HCT116 (cell line): ENCODE results near the gene FA2H. TPM values are rescaled to one million over a fixed set of nuclear protein-coding genes. Genes with fewer than 3 reads are reported as not detected.

Source experiments
- ATAC-seq: fragments of 200-7000 bp; cut with Tn5 transposase; 2 replicates; pipeline ENCODE4 v1.9.1; 2020; ENCODE audit warnings: mild to moderate bottlenecking, moderate library complexity
- BruUV-seq: library from RNA; stranded (reverse); fragments of 400-500 nt; replicated peaks from 2 replicates; lab custom pipeline; 2021; lab: Mats Ljungman, UMichigan
- CTCF ChIA-PET: fragments of 300-600 bp; sonication (Branson Sonifier 250); formaldehyde crosslinking; loops from one replicate; lab custom pipeline; 2021; ENCODE audit warnings: antibody characterized with exemption; lab: Charles Lee
- POLR2A ChIA-PET: fragments of 300-600, 350-600 bp; sonication (Branson Sonifier 250); formaldehyde crosslinking; loops from one replicate; lab custom pipeline; 2021; ENCODE audit warnings: antibody characterized with exemption; lab: Charles Lee
- RAD21 ChIA-PET, 2 experiments: fragments of 300-600 bp; sonication (Branson Sonifier 250); formaldehyde crosslinking; loops; one replicate each; lab custom pipeline; 2023; ENCODE audit warnings: low total read pairs in 2 of 2; ENCODE audit not compliant: uncharacterized antibody in 2 of 2, unreplicated experiment in 2 of 2, low non-redundant PET in 1 of 2; lab: Charles Lee
- DNase-seq: peaks from one replicate; pipeline ENCODE4 v3.0.0-alpha.2; 2010; ENCODE audit warnings: low read depth, low spot score
- H2AFZ ChIP-seq: fragments of 200-600 bp; shearing (Covaris generic), sonication (generic); 2 replicates; pipeline ENCODE4 v1.6.1; 2017; ENCODE audit warnings: low read depth, mixed run types, mixed read lengths, antibody characterized with exemption, low read length; ENCODE audit not compliant: poor library complexity, severe bottlenecking
- H3K27ac ChIP-seq: 2 replicates; pipeline ENCODE4 v1.5.1; 2012; ENCODE audit warnings: low read depth, low read length
- H3K27me3 ChIP-seq: fragments of 200-600 bp; sonication (generic); 2 replicates; pipeline ENCODE4 v1.6.1; 2016; ENCODE audit warnings: mixed run types, low read length, mixed read lengths; ENCODE audit not compliant: insufficient read depth
- H3K36me3 ChIP-seq, 2 experiments: fragments of 200-500 bp in 1 of 2; fragments of 200-600 bp in 1 of 2; sonication (Bioruptor generic) in 1 of 2; sonication (generic) in 1 of 2; 2 replicates each; pipeline versions ENCODE4 v1.5.1 to v1.6.1; 2014 to 2016; ENCODE audit warnings: low read length in 2 of 2, inconsistent platforms in 1 of 2, mixed read lengths in 1 of 2, mixed run types in 1 of 2; ENCODE audit not compliant: insufficient read depth in 2 of 2, control insufficient read depth in 1 of 2
- H3K4me1 ChIP-seq, 2 experiments: fragments of 200-600 bp in 1 of 2; sonication (generic) in 1 of 2; 2 replicates each; pipeline versions ENCODE4 v1.5.1 to v1.6.1; 2012 to 2017; ENCODE audit warnings: low read length in 2 of 2, inconsistent platforms in 1 of 2, mild to moderate bottlenecking in 1 of 2, mixed read lengths in 1 of 2, mixed run types in 1 of 2, moderate library complexity in 1 of 2; ENCODE audit not compliant: insufficient read depth in 2 of 2, control insufficient read depth in 1 of 2
- H3K4me2 ChIP-seq: fragments of 200-600 bp; sonication (generic); 2 replicates; pipeline ENCODE4 v1.6.1; 2017; ENCODE audit warnings: mixed run types, low read length, mixed read lengths
- H3K4me3 ChIP-seq, 2 experiments: fragments of 200-600 bp in 1 of 2; sonication (generic) in 1 of 2; replicated peaks in 1 of 2; 2 replicates each; pipeline ENCODE4 v1.5.1; 2011 to 2016; ENCODE audit warnings: low read length in 2 of 2, control low read depth in 1 of 2, low read depth in 1 of 2, mild to moderate bottlenecking in 1 of 2, mixed read lengths in 1 of 2, mixed run types in 1 of 2
- H3K79me2 ChIP-seq: fragments of 200-600 bp; sonication (generic); 2 replicates; pipeline ENCODE4 v1.6.1; 2017; ENCODE audit warnings: mild to moderate bottlenecking, mixed run types, low read length, moderate library complexity, mixed read lengths; ENCODE audit not compliant: insufficient read depth
- H3K9ac ChIP-seq: fragments of 200-600 bp; sonication (generic); 2 replicates; pipeline ENCODE4 v1.6.1; 2016; ENCODE audit warnings: low read length, mixed read lengths
- H3K9me2 ChIP-seq: fragments of 200-600 bp; sonication (generic), shearing (Covaris generic); 2 replicates; pipeline ENCODE4 v1.6.1; 2017; ENCODE audit warnings: mixed run types, mild to moderate bottlenecking, moderate library complexity; ENCODE audit not compliant: insufficient read depth
- H3K9me3 ChIP-seq, 2 experiments: fragments of 200-500 bp in 1 of 2; fragments of 200-600 bp in 1 of 2; sonication (Bioruptor generic) in 1 of 2; sonication (generic) in 1 of 2; 2 replicates each; pipeline ENCODE4 v1.6.1; 2014 to 2017; ENCODE audit warnings: low read length in 2 of 2, mixed read lengths in 2 of 2, inconsistent platforms in 1 of 2, low read depth in 1 of 2, mild to moderate bottlenecking in 1 of 2, mixed run types in 1 of 2, moderate library complexity in 1 of 2; ENCODE audit not compliant: control insufficient read depth in 1 of 2, insufficient read depth in 1 of 2
- H4K20me1 ChIP-seq: fragments of 200-600 bp; sonication (generic), shearing (Covaris generic); 2 replicates; pipeline ENCODE4 v1.6.1; 2017; ENCODE audit warnings: mixed run types, mild to moderate bottlenecking, moderate library complexity; ENCODE audit not compliant: insufficient read depth
- ATF3 ChIP-seq: IDR thresholded peaks from 2 replicates; pipeline ENCODE4 v1.6.1; 2012
- CBX3 ChIP-seq: IDR thresholded peaks from 2 replicates; pipeline ENCODE4 v1.6.1; 2012; ENCODE audit warnings: low read depth
- CEBPB ChIP-seq: IDR thresholded peaks from 2 replicates; pipeline ENCODE4 v1.6.1; 2012; ENCODE audit warnings: low read depth
- CTCF ChIP-seq, 3 experiments: fragments of 200-600 bp in 1 of 3; sonication (generic) in 1 of 3; IDR thresholded peaks in 2 of 3; conservative IDR thresholded peaks in 1 of 3; 2 replicates each; pipeline ENCODE4 v1.5.1; 2012 to 2017; ENCODE audit warnings: low read depth in 2 of 3, low read length in 2 of 3, antibody characterized with exemption in 1 of 3, borderline replicate concordance in 1 of 3, control low read depth in 1 of 3, mild to moderate bottlenecking in 1 of 3, mixed read lengths in 1 of 3, mixed run types in 1 of 3, moderate library complexity in 1 of 3; ENCODE audit not compliant: insufficient read depth in 1 of 3
- ELF1 ChIP-seq: IDR thresholded peaks from 2 replicates; pipeline ENCODE4 v1.6.1; 2012; ENCODE audit warnings: low read depth, borderline replicate concordance
- EZH2phosphoT487 ChIP-seq: fragments of 200-600 bp; IDR thresholded peaks from 2 replicates; pipeline ENCODE4 v1.6.1; 2018; ENCODE audit warnings: antibody characterized with exemption, borderline replicate concordance
- FOSL1 ChIP-seq: IDR thresholded peaks from 2 replicates; pipeline ENCODE4 v1.6.1; 2012; ENCODE audit warnings: low read depth
- JUND ChIP-seq: IDR thresholded peaks from 2 replicates; pipeline ENCODE4 v1.6.1; 2012
- POLR2A ChIP-seq: IDR thresholded peaks from 2 replicates; pipeline ENCODE4 v1.7.0; 2011; ENCODE audit warnings: borderline replicate concordance; ENCODE audit not compliant: insufficient read depth, insufficient read length; ENCODE audit errors: extremely low read depth
- POLR2AphosphoS5 ChIP-seq: IDR thresholded peaks from 2 replicates; pipeline ENCODE4 v1.6.1; 2011; ENCODE audit warnings: mild to moderate bottlenecking, low read depth, low read length, moderate library complexity
- SRF ChIP-seq: IDR thresholded peaks from 2 replicates; pipeline ENCODE4 v1.6.1; 2012; ENCODE audit warnings: low read depth
- TCF7L2 ChIP-seq: IDR thresholded peaks from 2 replicates; pipeline ENCODE4 v1.7.0; 2011; ENCODE audit warnings: borderline replicate concordance, inconsistent platforms; ENCODE audit not compliant: insufficient read depth, insufficient read length; ENCODE audit errors: extremely low read depth
- ZBTB33 ChIP-seq: IDR thresholded peaks from 2 replicates; pipeline ENCODE4 v1.6.1; 2011; ENCODE audit warnings: mild to moderate bottlenecking, low read length, moderate library complexity; ENCODE audit not compliant: insufficient replicate concordance; ENCODE audit errors: extremely low read depth
- ZFX ChIP-seq: fragments of 450-650 bp; IDR thresholded peaks from 2 replicates; pipeline ENCODE4 v1.6.1; 2017
- ZNF274 ChIP-seq: fragments of 200-500 bp; sonication (Bioruptor generic); IDR thresholded peaks from 2 replicates; pipeline ENCODE4 v1.6.1; 2014; ENCODE audit warnings: mild to moderate bottlenecking, low read depth, low read length, inconsistent platforms
- intact Hi-C: fragments of 100-400 bp; cut with micrococcal nuclease; formaldehyde crosslinking; loops from 2 replicates; pipeline ENCODE4 v1.10.0; 2022
- total RNA-seq: library from RNA; stranded (reverse); gene quantifications from one replicate; pipeline ENCODE4 v1.2.1, GENCODE V29; 2021; ENCODE audit not compliant: unreplicated experiment

FA2H gene
- total RNA-seq, 1 experiment from 2014 or later = 11.1 TPM

- H3K4me2 ChIP-seq = no peak overlapping the region
Observed at GRCh38 chr16:74724820-74725549, 49.6 kb downstream of the FA2H start.

GRCh38 chr16:74723256-74723655, 51.4 kb downstream of the FA2H start:
- DNase-seq (no peak), ATAC-seq (no peak)
- H2AFZ ChIP-seq = no peak overlapping the region
- POLR2A ChIA-PET = no interaction called here
- BruUV-seq = no TSS peak
- no peaks in the 10 kb centered on the region for H3K4me1 ChIP-seq
- RAD21 ChIA-PET = interaction anchor here in 1 of 2 experiments (0.7 kb wide), 1 partner anchor 31 kb away, joined by 4 read pairs; no protein-coding TSS in a partner anchor
- no peaks in the 10 kb centered on the region for H4K20me1 ChIP-seq
- H3K79me2 ChIP-seq = no peaks in the 10 kb centered on the region
- H3K9ac ChIP-seq = no peak overlapping the region
- H3K36me3 ChIP-seq = no peaks in the 10 kb centered on the region
- H3K4me3 ChIP-seq = no peak overlapping the region
- peaks cover 4 to 8% of the 10 kb centered on the region in 2 experiments; a peak in 2 of 4 replicates for H3K9me3 ChIP-seq
- no peak overlapping the region for H3K27ac ChIP-seq
- intact Hi-C loops = no loop called here
- H3K4me2 ChIP-seq = no peak overlapping the region
- CTCF ChIA-PET = no interaction called here
- H3K9me2 ChIP-seq = no peaks in the 10 kb centered on the region
- no peaks in the 10 kb centered on the region for H3K27me3 ChIP-seq
- no peak for TF ChIP-seq ZBTB33
- no peak for TF ChIP-seq ZNF274
- TF ChIP-seq ATF3 = no peak
- no peak for TF ChIP-seq FOSL1
- no peak for TF ChIP-seq CTCF (IDR thresholded peaks at IDR 0.05 in 2 of 3, conservative IDR thresholded peaks at IDR 0.05 in 1 of 3; ENCODE audit: borderline replicate concordance in 1 of 3, insufficient read depth in 1 of 3, low read depth in 2 of 3, low read length in 2 of 3)
- no peak for TF ChIP-seq EZH2phosphoT487
- TF ChIP-seq POLR2A = no peak
- no peak for TF ChIP-seq CEBPB
- no peak for TF ChIP-seq CBX3
- TF ChIP-seq POLR2AphosphoS5 = no peak
- TF ChIP-seq SRF = no peak
- TF ChIP-seq ELF1 = no peak

More at GRCh38 chr16:74724820-74725549, 49.6 kb downstream of the FA2H start:
- ChIA-PET CTCF (no interaction called here), POLR2A (no interaction called here), RAD21 (interaction anchor here in 1 of 2 experiments (0.5 kb wide), 1 partner anchor 216 kb away, joined by 3 read pairs; no protein-coding TSS in a partner anchor)
- H3K36me3 ChIP-seq = no peaks in the 10 kb centered on the region
- DNase-seq (no peak), ATAC-seq (no peak)
- no peaks in the 10 kb centered on the region for H4K20me1 ChIP-seq
- H3K27ac ChIP-seq = no peak overlapping the region
- intact Hi-C loops = no loop called here
- H3K79me2 ChIP-seq = no peaks in the 10 kb centered on the region
- H3K9me3 ChIP-seq = peaks cover 4 to 8% of the 10 kb centered on the region in 2 experiments; a peak in 2 of 4 replicates
- H3K27me3 ChIP-seq = no peaks in the 10 kb centered on the region
- H3K4me1 ChIP-seq = peaks cover 1 to 3% of the 10 kb centered on the region in 2 experiments; a peak in 2 of 4 replicates
- no peaks in the 10 kb centered on the region for H3K9me2 ChIP-seq
- no peak overlapping the region for H3K9ac ChIP-seq
- H3K4me3 ChIP-seq = no peak overlapping the region
- H2AFZ ChIP-seq = no peak overlapping the region
- BruUV-seq = no TSS peak
- TF ChIP-seq CEBPB (no peak), ZFX (no peak), JUND (no peak), ZNF274 (no peak), FOSL1 (no peak), TCF7L2 (no peak)
